IPS-NIHi7 (cell line): ENCODE measurements around the gene MIOX.

Experiments
- DNase-seq: peaks from one replicate; pipeline ENCODE4 v3.0.0; 2012; ENCODE audit warnings: mixed read lengths; ENCODE audit errors: extremely low spot score

MIOX gene

GRCh38 chr22:50486561-50487289 lies at the start of gene MIOX:
Gene MIOX, plus strand, starts transcription at chr22:50486859. Its CDS starts 39 bp downstream, at chr22:50486898.
- DNase-seq = no peak

- no peak for DNase-seq
Measured at GRCh38 chr22:50437511-50438304, 49.0 kb upstream of the MIOX start.

GRCh38 chr22:50438305-50439275 lies 48.1 kb upstream of the MIOX start:
- no peak for DNase-seq

- no peak for DNase-seq
Measured at GRCh38 chr22:50439314-50439870, 47.3 kb upstream of the MIOX start.

- DNase-seq = no peak
Measured at GRCh38 chr22:50439871-50440331, 46.8 kb upstream of the MIOX start.

- no peak for DNase-seq
Measured at GRCh38 chr22:50440544-50441249, 46.0 kb upstream of the MIOX start.

GRCh38 chr22:50441428-50441993 lies 45.1 kb upstream of the MIOX start:
- DNase-seq = no peak

GRCh38 chr22:50443197-50443596 lies 43.5 kb upstream of the MIOX start:
- no peak for DNase-seq

GRCh38 chr22:50443801-50444625 lies 42.6 kb upstream of the MIOX start:
- DNase-seq = no peak

GRCh38 chr22:50444663-50445062 lies 42.0 kb upstream of the MIOX start:
- DNase-seq = no peak

- DNase-seq = no peak
Measured at GRCh38 chr22:50445071-50445879, 41.4 kb upstream of the MIOX start.

- no peak for DNase-seq
Measured at GRCh38 chr22:50445880-50446707, 40.6 kb upstream of the MIOX start.

GRCh38 chr22:50446708-50447575 lies 39.7 kb upstream of the MIOX start:
- no peak for DNase-seq

GRCh38 chr22:50447576-50448551 lies 38.8 kb upstream of the MIOX start:
- DNase-seq = no peak

GRCh38 chr22:50452649-50453048 lies 34.0 kb upstream of the MIOX start:
- DNase-seq = no peak
